HG03565 (cell line): ENCODE results near the gene HOATZ.

Experiments used
- ATAC-seq: cut with Tn5 transposase; IDR thresholded peaks from one replicate; pipeline ENCODE4 v1.9.1; 2021; ENCODE audit warnings: mild to moderate bottlenecking, moderate library complexity; ENCODE audit not compliant: unreplicated experiment

HOATZ gene

DNA sequence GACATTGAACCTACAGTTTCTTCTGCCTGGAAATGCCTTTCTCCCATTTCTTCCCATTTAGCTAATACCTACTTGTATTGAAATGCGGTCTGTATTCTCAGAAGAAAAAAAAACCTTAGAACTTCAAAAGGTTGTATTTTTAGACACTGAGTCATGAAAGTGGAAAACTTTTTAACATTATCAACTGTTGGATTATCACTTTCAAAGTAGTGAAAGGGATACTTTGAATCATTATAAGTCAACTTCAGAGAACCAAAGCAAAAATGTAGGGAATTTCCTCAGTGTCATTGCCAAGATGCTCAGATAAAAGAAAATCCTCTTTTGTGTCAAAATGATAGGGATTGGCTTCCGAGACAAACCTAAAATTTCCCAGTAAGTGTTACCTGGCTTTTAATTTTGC is 6.6 kb downstream of the HOATZ start:
- no peak for ATAC-seq

DNA sequence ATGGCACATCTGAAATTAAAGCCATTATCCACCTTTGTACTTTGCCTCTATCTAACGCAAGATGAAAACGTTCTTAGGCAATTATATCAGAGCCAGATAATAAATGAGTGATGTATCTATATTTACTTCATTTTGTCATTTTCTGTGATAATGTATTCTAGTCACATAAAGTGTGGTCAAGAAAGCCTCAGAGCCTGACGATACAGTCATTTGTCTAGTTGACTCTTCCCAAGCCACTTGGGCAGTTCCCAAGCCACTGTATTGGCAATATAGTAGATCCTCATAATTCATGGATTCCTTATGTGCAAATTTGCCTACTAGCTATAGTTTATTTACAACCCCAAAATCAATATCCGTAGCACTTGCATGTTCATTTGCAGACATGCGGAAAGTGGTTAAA is 7.8 kb downstream of the HOATZ start:
- no peak for ATAC-seq

DNA sequence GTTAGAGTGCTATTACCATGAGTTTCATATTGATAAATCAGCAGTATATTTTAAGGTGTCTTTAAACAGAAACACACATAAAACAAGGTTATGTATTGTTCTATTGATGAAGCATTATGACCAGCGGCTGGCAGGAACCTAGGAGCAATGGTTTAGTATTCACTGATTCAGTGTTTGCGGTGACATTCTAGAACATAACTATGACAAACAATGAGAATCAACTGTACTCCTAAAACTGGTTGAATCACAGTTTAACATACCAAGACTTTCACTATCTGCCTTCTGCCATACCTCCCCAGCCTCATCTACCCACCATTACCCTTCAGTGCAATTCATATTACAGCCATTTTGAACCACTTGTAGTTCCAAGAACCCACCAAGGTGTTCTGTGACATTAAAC is 8.8 kb downstream of the HOATZ start:
- no peak for ATAC-seq

DNA sequence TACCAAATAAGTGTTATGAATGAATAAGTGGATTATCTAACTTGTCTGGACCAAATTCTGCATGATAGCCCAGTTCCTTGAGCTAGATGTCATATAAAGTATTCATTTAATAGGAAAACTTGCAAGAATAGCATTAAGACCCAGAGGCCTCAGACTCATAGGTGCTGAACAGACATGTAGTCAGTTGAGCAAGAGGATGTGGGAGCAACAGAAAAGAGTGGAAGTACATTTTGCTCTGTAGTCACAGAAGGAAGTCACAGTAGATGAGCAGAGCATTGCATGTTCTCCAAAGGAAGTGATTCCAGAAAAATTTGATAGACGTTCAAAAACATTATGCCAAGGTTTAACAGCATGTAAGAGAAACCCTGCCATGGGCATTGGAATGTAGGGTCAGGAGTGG is 9.5 kb downstream of the HOATZ start:
- ATAC-seq, result no peak

DNA sequence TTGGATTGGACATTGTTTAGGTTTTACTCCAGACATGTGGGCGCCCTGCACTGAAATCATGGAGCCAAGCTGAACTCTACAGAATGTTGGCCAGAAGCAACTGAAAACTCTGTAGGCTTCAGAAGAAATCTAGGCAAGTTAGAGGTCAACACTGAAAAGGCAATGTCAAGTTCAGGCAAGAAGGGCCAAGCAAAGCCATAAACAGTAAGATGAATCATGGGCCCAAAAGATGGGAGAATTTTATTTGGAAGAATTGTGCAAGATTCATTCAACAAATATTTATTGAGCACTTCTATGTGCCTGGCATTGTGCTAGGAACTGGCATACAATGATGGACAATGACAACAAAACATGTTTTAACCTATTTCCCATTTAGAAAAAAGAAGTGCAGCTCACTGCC is 10.9 kb downstream of the HOATZ start:
- ATAC-seq, result no peak

DNA sequence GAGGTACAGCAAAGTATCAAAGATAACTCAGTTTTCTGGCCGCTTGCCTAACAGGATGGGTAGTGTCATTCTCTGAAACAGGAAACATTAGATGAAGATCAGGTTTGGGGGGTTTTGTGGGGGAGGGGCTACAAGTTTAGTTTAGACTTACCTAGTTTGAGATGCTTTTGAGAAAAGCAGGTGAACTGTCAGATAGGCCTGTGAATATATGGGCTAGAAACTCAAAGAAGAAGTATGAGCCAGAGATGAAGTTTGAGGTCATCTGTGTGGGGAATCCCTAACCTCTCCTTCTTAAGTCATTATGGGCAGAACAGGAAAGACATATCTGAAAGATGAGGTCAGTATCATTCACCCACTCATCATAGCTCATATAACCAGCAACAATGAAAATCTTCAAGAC is 11.9 kb downstream of the HOATZ start:
- no peak for ATAC-seq

DNA sequence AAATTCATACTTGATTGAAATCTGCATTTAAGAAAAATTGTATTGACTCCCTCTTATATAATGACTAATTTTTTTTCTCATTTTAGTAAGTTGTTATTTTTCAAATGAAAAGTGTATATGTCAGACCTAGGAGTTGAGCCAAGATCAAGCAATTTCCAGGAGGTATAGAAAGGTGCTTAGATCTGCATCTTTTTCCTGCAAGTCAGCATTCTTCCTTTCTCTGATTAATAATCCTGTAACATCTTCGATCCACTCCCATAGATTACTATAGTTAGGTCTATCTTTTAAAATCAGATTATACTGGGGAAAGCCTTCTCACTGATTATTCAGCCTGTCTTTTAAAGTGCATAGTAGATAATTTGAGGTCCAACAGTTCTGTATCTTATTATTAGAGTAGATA is 12.7 kb downstream of the HOATZ start:
- ATAC-seq, result no peak

DNA sequence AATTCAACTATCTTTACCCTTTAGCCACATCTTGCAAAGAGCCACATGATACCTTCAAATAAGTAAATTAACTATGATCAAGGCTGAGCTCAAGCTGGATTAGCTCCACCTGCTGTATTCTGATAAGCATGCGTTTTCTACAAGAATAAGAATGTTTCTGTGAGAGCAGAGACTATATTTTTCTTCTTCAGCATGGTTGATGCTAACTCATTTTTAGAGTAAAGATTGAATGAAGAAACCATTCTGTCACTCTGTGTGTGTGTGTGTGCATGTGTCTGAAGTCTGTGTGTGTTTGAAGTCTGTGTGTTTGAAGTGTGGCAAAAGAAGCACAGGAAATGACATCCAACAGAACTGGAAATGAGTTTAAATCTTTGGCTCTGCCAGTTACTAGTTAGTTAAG is 14.0 kb downstream of the HOATZ start:
- no peak for ATAC-seq

DNA sequence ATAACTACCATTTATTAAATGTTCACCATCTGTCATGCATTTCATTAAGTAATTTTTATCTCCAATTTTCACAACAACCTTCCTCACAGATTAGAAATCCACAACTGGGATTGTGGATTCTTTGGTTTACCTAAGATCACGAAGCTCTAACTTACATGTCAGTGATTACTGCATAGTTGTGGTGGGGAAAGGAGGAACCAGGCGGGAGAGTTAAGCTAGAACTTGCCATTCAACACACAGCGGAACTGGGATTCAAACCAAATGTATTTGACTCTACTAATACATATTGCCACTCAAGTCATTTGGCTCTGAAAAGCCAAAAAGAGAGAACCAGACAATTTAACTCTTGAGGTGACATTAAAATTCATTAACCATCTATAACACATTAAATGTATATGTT is 15.5 kb downstream of the HOATZ start:
- ATAC-seq, result no peak

DNA sequence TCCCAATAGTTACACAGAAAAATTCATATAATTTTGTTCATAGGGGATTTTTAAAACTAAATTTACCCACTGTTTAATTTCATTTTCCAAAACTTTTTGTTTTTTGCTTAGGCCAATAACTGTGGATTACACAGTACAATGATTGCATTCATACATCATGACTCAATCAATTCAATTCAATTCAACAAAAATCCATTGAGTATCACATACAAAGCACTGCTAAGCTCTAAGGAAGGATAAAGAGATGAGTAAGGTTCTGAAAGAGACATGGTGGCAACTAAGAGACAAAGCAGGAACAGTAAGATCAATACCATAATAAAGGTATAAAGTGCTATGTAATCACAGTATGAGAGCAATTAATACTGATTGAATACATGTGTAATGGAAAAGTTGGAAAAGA is 16.6 kb downstream of the HOATZ start:
- no peak for ATAC-seq

DNA sequence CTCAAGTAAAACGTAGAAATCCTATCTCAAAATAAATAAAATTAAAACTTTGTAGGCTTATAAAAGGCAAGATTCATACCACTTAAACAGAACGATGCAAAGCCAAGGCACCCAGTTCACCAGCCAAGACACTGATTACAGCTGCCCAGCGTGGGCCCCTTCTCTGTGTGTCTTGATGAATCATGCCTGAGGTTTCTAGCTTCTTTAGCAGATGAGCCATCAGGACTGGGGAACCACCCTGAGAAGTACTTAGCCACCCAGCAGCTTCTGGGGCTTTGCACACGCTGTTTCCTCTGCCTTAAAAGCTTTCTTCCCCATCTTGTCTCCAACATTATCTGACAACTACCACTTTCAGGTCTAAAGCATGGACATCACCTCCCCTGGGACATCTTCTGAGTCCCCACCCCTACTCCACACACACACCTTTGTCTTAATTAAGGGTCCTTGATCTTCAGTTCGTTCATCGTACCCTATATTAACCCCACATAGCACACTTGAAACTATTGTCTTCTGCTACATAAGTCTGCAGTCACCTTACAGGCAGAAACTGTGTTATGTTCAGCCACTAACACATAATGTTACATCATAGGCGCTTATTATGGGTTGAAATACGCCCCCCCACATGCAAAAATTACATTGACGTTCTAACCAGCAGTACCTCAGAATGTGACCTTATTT is 17.2 kb downstream of the HOATZ start:
- ATAC-seq, result peak; percentile 91

DNA sequence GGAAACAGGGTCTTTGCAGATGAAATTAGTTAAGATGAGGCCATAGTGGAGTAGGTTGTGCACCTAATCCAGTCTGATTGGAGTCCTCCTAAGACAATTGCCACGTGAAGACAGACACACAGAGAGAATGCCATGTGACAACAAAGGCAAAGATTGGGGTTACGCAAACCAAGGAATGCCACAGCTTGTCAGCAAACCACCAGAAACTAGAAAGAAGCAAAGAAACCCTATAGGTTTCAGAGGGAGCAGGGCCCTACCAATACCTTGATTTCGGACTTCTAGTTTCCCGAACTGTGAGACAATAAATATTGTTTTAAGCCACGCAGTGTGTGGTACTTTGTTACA is 17.8 kb downstream of the HOATZ start:
- peak; percentile 8 for ATAC-seq

DNA sequence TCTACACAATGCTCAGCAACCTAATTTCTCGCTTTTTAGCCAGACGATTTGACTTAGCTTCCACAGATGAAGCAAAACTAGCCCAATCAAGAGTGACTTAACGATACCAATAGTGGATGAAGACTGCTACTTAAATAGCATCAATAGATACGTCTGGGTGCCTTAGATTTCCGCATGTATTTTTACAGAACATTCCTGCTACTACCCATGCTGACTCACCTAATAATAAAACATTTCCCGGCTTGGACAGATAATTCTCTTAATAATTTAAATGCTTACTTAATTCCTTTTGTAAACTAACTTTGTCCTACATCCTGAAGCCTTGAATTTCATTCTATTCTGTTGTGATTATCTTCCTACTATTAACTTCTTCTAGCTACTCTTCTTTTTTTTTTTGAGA is 20.7 kb downstream of the HOATZ start:
- ATAC-seq, result no peak

DNA sequence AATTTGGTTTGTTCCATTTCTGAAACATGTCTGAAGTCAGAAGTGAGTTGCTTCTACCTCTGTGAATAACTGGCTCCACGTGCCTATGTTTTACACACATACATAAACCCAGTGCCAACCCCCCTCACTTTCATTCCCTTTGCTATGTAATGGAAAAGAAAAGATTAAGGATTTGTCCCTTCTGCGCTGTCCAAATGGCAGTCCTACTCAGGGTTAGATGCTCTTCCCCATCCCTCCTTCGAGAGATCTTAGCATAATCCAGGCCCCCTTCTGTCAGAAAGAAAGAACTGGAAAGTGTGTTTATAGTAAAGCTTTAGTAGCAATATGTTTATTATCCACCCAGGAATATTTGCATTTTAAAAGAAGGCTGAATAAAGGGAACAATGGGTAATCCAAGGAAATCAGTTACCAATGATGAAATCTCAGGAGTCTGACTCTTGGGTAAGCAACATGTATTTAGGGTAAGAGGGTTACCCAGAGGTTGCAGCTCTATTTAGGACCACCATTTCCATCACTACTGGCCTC is 22.8 kb downstream of the HOATZ start:
- no peak for ATAC-seq

DNA sequence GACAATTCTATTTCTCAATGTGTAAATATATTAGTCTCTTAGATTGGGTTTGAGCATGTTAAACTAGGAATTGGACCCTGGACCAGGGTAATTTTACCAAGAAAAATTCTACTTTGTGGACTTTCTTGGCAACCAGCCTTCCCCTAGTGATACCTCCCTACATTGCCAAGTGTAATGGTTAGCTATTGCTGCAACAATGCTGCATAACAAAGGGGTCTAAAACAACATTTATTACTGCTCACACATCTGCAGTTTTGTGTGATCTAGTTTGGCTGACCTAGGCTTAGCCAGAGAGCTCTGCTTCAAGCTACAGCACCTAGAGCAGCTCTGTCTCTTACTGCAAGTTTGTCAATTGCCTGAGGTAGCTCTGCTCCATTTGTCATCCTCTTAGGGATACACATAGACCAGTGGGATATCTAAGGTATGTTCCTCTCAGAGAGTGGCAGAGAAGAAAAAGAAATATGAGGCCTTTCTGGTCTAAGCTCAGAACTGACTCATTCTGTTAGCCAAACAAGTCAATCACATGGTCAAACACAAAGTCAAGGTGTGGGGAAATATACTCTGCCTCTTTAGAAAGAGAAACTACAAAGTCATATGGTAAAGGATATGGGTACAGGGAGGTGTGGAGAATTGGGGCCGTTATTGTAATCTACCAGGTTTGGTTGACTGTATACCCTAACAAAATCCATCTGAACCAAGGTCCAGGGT is 24.0 kb downstream of the HOATZ start:
- no peak for ATAC-seq

DNA sequence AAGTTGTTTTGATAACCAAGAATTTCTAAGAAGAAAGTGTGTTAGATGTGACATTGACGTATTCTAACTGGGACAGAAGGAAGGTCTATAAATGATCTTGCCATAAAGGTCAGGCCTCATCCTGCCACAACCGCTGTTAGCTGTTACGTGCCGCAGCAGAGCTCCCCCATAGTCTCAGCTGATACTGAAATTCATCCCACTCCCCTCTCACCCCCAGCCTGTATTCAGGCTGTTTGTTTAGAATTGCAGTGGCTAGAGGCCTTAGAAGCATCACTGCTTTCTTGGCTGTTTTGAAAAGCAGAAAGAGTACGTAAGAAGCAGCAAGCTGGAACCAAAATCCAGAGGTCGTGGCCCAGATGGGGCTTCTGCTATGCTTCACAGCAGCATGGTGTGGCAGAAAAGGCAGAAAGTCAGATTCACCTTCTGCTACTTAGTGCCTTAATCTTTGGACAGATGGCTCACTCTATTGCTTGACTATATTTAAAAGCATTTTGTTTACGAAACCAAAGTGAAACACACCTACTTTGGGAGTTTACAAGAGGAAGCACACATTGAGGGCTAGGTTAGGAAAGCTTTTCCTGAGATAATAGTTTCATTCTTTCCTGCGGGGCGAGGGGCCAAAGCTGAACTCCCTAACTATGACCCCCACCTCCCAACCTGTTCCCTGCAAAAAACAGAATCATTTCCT is 25.0 kb downstream of the HOATZ start:
- no peak for ATAC-seq

DNA sequence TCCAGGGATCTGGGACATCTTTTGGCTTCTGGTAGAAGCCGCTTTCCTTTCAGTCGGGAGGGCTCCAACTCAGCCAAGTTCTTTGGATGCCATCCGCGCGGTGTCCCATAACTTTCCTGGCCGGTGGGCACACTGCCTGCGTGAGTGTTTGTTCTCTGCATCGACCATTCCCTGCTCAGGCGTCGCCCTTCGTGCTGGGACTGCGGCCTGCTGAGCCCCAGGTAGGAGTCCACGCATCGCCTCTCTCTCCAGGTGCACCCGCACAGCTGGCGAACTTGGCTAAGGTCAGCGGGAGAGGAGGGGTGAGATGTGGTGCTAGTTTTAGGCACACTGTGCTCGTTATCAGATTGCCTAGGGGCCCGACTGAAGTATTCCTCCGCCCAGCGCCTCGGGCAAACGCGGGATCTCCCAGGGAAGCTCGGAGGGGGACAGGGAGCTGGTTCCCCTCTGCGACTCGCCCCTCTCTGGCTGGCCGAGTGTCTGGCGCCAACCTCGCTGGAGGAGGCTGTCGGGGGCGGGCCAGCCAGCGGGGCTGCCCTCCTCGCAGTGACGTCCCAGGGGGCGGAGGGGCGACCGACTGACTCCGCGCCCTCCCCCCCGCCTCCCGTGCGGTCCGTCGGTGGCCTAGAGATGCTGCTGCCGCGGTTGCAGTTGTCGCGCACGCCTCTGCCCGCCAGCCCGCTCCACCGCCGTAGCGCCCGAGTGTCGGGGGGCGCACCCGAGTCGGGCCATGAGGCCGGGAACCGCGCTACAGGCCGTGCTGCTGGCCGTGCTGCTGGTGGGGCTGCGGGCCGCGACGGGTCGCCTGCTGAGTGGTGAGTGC is 25.7 kb downstream of the HOATZ start, which contains the start of gene LAYN:
Gene LAYN (plus strand): TSS at position 607 of the 823 bp plus-strand sequence. CDS start 124 bp downstream, at position 731.
- ATAC-seq, result no peak

DNA sequence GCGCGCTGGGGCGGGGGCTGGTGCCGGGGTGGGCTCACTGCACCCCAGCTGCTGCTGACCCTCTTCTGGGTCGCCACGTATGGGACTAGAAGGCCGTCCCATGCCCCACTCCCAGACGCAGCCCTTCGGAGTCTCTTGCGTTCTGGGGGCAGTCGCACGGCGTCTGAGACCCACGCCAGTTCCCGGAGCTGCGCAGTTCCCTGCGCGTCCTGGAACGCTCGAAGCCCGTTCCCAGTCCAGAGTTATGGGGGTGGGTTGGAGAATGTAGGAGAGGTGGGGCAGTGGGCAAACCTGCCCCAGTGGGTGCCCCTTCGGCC is 26.3 kb downstream of the HOATZ start:
- ATAC-seq, result no peak

DNA sequence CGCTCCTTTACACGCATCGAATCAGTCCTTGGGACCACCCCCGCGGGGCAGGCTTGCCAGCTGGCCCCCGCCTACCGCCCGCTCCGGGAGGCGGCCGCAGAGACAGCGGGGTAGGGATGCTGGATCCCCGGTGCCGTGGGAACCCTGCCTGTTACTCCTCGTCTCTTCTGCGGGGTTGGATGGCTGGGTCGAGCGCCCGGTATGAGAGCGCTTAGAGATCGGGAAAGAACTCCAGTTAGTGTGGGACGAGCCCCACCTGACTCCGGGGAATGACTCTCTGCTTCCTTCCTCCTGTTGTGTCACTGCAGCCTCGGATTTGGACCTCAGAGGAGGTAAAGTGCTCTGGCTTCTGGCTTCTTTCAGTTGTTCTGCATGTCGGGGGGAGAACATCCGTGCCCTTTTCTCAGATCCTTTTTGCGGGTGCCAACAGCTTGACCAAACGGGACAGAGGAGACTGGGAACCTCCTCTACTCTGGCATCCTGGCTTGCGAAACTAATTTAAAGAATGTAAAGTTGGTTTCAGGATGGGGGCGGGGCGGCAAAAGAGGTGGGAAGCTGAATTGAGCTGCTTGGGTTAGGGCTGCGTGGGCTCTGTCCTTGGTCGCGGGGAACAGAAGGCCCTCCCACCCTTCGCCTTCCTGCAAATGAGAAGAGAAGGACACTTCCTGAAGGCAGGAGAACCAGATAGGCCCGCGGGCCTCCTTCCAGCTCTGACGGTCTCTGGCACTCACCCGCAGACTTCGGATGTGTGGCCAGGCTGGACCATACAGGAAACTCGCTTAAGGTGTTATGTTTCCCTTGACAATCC is 26.9 kb downstream of the HOATZ start:
- no peak for ATAC-seq

DNA sequence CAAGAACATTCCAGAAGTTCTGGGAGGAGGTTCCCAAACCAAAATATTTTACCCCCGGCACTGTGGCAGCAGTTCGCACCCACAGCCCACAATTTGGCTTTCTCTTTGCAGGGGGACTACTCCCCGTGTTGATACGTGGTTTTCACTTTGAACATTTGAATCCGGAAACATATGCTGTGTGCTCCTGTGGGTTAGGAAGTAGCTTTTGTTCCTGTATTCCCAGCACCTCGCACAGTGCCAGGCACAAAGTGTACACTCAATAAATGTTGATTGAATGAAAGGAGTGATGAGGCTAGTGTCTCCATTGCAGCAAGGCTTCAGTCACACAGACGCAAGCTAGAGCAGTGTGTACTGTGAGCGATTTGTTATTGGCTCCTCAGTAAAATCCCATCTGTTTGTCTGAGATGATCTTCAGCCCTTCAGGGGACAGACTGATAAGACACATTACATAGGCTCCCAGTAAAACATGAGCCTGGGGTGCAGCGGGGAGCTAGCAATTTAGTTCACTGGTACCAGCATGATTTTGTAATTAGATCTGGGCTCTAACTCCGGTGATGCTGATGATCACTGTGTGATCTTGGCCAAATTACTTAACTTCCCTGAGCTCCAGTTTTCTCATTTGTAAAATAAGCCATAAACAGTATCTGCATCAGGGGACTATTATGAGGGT is 28.2 kb downstream of the HOATZ start:
- no peak for ATAC-seq
